ENCODE measurements around the gene PCDHA7.
"Not testable (repeated sequence)": the region's sequence is repeated elsewhere in the genome, so short reads cannot be mapped to it uniquely, and the experiment has no call there.

Gene PCDHA7

DNA sequence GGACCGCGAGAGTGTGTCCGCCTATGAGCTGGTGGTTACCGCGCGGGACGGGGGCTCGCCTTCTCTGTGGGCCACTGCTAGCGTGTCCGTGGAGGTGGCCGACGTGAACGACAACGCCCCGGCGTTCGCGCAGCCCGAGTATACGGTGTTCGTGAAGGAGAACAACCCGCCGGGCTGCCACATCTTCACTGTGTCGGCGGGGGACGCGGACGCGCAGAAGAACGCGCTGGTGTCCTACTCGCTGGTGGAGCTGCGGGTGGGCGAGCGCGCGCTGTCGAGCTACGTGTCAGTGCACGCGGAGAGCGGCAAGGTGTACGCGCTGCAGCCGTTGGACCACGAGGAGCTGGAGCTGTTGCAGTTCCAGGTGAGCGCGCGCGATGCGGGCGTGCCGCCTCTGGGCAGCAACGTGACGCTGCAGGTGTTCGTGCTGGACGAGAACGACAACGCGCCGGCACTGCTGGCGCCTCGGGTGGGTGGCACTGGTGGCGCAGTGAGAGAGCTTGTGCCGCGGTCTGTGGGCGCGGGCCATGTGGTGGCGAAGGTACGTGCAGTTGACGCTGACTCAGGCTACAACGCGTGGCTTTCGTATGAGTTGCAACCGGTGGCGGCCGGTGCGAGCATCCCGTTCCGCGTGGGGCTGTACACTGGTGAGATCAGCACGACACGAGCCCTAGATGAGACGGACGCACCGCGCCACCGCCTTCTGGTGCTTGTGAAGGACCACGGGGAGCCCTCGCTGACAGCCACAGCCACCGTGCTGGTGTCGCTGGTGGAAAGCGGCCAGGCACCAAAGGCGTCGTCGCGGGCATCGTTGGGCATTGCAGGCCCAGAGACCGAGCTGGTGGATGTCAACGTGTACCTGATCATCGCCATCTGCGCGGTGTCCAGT lies 1.8 kb downstream of the PCDHA7 start:
- Mint-ChIP-seq H3K36me3 (ENCODE audit: low read depth) (peaks cover 3% of the 10 kb centered on the region), H3K4me1 (ENCODE audit: low read depth) (peaks cover 5% of the 10 kb centered on the region), H3K9me3 (peaks cover 27% of the 10 kb centered on the region), H3K27ac (no peak overlapping the region), H3K27me3 (peaks cover 65% of the 10 kb centered on the region), H3K4me3 (no peak overlapping the region)
- DNase-seq = no peak

- Mint-ChIP-seq H3K27me3 (peaks cover 36% of the 10 kb centered on the region), H3K36me3 (ENCODE audit: low read depth) (peaks cover 5% of the 10 kb centered on the region), H3K4me1 (ENCODE audit: low read depth) (no peaks in the 10 kb centered on the region), H3K4me3 (no peak within 1 kb of the TSS), H3K27ac (no peak within 1 kb of the TSS), H3K9me3 (peaks cover 17% of the 10 kb centered on the region)
- no peak for DNase-seq
Measured at GRCh38 chr5:140840978-140841962, 7.2 kb downstream of the PCDHA7 start, which contains the start of gene PCDHA8. TSS of gene PCDHA8 (plus strand) at chr5:140841187. CDS start at chr5:140841322, 135 bp downstream.

DNA sequence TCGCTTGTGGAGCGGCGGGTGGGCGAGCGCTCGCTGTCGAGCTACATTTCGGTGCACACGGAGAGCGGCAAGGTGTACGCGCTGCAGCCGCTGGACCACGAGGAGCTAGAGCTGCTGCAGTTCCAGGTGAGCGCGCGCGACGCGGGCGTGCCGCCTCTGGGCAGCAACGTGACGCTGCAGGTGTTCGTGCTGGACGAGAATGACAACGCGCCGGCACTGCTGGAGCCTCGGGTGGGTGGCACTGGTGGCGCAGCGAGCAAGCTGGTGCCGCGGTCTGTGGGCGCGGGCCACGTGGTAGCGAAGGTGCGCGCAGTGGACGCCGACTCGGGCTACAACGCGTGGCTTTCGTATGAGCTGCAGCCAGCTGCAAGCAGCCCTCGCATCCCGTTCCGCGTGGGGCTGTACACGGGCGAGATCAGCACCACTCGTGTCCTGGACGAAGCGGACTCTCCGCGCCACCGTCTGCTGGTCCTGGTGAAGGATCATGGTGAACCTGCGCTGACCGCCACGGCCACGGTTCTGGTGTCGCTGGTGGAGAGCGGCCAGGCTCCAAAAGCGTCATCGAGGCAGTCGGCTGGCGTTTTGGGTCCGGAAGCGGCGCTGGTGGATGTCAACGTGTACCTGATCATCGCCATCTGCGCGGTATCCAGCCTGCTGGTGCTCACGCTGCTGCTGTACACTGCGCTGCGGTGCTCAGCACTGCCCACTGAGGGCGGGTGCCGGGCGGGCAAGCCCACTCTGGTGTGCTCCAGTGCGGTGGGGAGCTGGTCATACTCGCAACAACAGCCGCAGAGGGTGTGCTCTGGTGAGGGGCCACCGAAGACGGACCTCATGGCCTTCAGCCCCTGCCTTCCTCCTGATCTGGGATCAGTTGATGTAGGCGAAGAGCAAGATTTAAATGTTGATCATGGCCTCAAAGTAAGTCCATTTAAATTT lies 9.0 kb downstream of the PCDHA7 start:
- Mint-ChIP-seq H3K4me3 (no peak overlapping the region), H3K36me3 (ENCODE audit: low read depth) (peaks cover 5% of the 10 kb centered on the region), H3K4me1 (ENCODE audit: low read depth) (no peaks in the 10 kb centered on the region), H3K27me3 (peaks cover 40% of the 10 kb centered on the region), H3K27ac (no peak overlapping the region), H3K9me3 (peaks cover 23% of the 10 kb centered on the region)
- DNase-seq = no peak

- H3K27ac Mint-ChIP-seq; H3K4me1 Mint-ChIP-seq (ENCODE audit: low read depth); H3K4me3 Mint-ChIP-seq; H3K9me3 Mint-ChIP-seq; H3K36me3 Mint-ChIP-seq (ENCODE audit: low read depth); DNase-seq: not testable (repeated sequence)
- peaks cover 14% of the 10 kb centered on the region for H3K27me3 Mint-ChIP-seq
Measured at GRCh38 chr5:140848139-140849102, 14.4 kb downstream of the PCDHA7 start, which contains the start of gene PCDHA9. TSS of gene PCDHA9 (plus strand) at chr5:140848382. CDS start at chr5:140848496, 114 bp downstream.

GRCh38 chr5:140849831-140850634 lies 16.0 kb downstream of the PCDHA7 start:
- H3K4me3 Mint-ChIP-seq; H3K36me3 Mint-ChIP-seq (ENCODE audit: low read depth); H3K27ac Mint-ChIP-seq; DNase-seq; H3K4me1 Mint-ChIP-seq (ENCODE audit: low read depth); H3K9me3 Mint-ChIP-seq: not testable (repeated sequence)
- H3K27me3 Mint-ChIP-seq = peaks cover 18% of the 10 kb centered on the region

- Mint-ChIP-seq H3K9me3 (peaks cover 5% of the 10 kb centered on the region), H3K36me3 (ENCODE audit: low read depth) (no peaks in the 10 kb centered on the region), H3K27me3 (peaks cover 29% of the 10 kb centered on the region), H3K4me3 (no peak within 1 kb of the TSS), H3K4me1 (ENCODE audit: low read depth) (no peaks in the 10 kb centered on the region), H3K27ac (no peak within 1 kb of the TSS)
- DNase-seq = no peak
Measured at GRCh38 chr5:140855772-140856674, 22.0 kb downstream of the PCDHA7 start, which contains the start of gene PCDHA10. TSS of gene PCDHA10 (plus strand) at chr5:140855897. CDS start at chr5:140856049, 152 bp downstream.

DNA sequence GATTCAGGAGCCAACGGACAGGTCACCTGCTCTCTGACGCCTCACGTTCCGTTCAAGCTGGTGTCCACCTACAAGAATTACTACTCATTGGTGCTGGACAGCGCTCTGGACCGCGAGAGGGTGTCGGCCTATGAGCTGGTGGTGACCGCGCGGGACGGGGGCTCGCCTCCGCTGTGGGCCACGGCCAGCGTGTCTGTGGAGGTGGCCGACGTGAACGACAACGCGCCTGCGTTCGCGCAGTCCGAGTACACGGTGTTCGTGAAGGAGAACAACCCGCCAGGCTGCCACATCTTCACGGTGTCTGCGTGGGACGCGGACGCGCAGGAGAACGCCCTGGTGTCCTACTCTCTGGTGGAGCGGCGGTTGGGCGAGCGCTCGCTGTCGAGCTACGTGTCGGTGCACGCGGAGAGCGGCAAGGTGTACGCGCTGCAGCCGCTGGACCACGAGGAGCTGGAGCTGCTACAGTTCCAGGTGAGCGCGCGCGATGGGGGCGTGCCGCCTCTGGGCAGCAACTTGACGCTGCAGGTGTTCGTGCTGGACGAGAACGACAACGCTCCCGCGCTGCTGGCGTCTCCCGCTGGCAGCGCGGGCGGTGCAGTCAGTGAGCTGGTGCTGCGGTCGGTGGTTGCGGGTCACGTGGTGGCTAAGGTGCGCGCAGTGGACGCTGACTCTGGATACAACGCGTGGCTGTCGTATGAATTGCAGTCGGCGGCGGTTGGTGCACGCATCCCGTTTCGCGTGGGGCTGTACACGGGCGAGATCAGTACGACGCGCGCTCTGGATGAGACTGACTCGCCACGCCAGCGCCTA lies 23.3 kb downstream of the PCDHA7 start:
- Mint-ChIP-seq H3K4me3 (no peak overlapping the region), H3K27me3 (peaks cover 43% of the 10 kb centered on the region), H3K36me3 (ENCODE audit: low read depth) (no peaks in the 10 kb centered on the region), H3K27ac (no peak overlapping the region), H3K9me3 (peaks cover 16% of the 10 kb centered on the region), H3K4me1 (ENCODE audit: low read depth) (no peaks in the 10 kb centered on the region)
- no peak for DNase-seq

DNA sequence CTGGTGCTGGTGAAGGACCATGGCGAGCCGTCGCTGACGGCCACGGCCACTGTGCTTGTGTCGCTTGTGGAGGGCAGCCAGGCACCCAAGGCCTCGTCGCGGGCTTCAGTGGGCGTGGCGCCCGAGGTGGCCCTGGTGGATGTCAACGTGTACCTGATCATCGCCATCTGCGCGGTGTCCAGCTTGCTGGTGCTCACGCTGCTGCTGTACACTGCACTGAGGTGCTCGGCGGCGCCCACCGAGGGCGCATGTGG lies 23.8 kb downstream of the PCDHA7 start:
- Mint-ChIP-seq H3K4me1 (ENCODE audit: low read depth) (no peaks in the 10 kb centered on the region), H3K27me3 (peaks cover 47% of the 10 kb centered on the region), H3K9me3 (peaks cover 18% of the 10 kb centered on the region), H3K4me3 (no peak overlapping the region), H3K27ac (no peak overlapping the region), H3K36me3 (ENCODE audit: low read depth) (no peaks in the 10 kb centered on the region)
- no peak for DNase-seq

DNA sequence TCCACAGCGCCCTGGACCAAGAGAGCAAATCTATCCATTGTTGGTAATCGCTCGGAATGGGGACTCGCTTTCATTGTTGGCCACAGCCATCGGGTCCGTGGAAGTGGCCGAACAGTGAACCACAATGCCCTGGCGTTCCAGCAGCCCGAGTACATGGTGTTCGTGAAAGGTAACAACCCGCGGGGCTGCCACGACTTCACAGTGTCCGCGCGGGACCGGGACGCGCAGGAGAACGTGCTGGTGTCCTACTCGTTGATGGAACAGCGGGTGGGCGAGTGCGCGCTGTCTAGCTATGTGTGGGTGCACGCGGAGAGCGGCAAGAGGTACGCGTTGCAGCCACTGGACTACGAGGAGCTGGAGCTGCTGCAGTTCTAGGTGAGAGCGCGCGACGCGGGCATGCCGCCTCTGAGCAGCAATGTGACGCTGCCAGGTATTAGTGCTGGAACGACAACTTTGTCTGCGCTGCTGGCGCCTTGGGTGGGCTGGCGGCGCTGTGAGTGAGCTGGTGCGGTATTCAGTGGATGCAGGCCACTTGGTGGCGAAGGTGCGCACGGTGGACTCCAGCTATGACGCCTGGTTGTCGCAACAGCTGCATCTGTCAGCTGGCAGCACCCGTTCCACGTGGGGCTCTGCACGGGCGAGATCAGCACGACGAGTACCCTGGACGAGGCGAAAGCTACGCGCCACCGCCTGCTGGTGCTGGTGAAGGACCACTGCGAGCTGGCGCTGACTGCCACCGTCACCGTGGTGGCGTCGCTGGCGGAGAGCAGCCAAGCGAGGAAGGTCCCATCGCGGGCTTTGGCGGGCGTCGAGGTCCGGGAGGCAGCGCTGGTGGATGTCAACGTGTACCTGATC lies 28.6 kb downstream of the PCDHA7 start:
- Mint-ChIP-seq H3K9me3 (peaks cover 19% of the 10 kb centered on the region), H3K27ac (no peak overlapping the region), H3K4me3 (no peak overlapping the region), H3K36me3 (ENCODE audit: low read depth) (no peaks in the 10 kb centered on the region), H3K4me1 (ENCODE audit: low read depth) (no peaks in the 10 kb centered on the region), H3K27me3 (peaks cover 39% of the 10 kb centered on the region)
- no peak for DNase-seq

DNA sequence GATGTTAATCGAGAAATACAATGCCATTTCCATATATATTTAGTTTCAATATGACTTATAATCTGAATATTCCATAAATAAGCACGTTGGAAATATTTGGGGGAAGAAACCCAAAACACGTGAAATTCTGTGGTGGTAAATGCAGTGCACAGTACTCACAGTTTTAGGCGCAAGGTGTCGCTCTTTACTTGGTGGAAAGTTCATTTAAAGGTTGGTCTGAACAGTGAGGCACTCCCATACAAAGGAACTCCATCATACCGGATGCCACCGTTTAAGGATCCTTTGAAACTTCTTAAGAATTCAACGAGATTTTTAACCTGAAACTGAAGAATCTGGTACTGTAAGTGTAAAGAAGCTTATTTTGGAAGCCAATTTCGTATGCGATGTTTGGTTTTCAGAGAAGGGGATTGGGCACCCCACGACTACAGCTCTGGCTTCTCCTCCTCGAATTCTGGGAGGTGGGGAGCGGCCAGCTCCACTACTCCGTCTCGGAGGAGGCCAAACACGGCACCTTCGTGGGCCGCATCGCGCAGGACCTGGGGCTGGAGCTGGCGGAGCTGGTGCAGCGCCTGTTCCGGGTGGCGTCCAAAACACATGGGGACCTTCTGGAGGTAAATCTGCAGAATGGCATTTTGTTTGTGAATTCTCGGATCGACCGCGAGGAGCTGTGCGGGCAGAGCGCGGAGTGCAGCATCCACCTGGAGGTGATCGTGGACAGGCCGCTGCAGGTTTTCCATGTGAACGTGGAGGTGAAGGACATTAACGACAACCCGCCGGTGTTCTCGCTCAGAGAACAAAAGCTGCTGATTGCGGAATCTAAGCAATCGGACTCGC lies 34.9 kb downstream of the PCDHA7 start, which contains the start of gene PCDHA11:
TSS of gene PCDHA11 (plus strand) at position 237 of the 834 bp plus-strand sequence. CDS start at position 384, 147 bp downstream.
- peaks cover 7% of the 10 kb centered on the region for H3K36me3 Mint-ChIP-seq (ENCODE audit: low read depth)
- H3K27me3 Mint-ChIP-seq = peaks cover 44% of the 10 kb centered on the region
- H3K4me1 Mint-ChIP-seq (ENCODE audit: low read depth) = no peaks in the 10 kb centered on the region
- no peak within 1 kb of the TSS for H3K27ac Mint-ChIP-seq
- H3K9me3 Mint-ChIP-seq = peaks cover 16% of the 10 kb centered on the region
- no peak within 1 kb of the TSS for H3K4me3 Mint-ChIP-seq
- no peak for DNase-seq
